Epidermal melanocyte (primary cell): ENCODE measurements around the gene CHRNA4.
"Not testable (repeated sequence)": the region's sequence is repeated elsewhere in the genome, so short reads cannot be mapped to it uniquely, and the experiment has no call there.

Experiments used
- DNase-seq: peaks from one replicate; pipeline ENCODE4 v3.0.0; 2011; ENCODE audit warnings: low spot score; ENCODE audit not compliant: insufficient read length

Gene CHRNA4

GRCh38 chr20:63397946-63398450 lies 36.8 kb upstream of the CHRNA4 start:
- no peak for DNase-seq

GRCh38 chr20:63397155-63397843 lies 36.1 kb upstream of the CHRNA4 start:
- DNase-seq, result no peak

DNA sequence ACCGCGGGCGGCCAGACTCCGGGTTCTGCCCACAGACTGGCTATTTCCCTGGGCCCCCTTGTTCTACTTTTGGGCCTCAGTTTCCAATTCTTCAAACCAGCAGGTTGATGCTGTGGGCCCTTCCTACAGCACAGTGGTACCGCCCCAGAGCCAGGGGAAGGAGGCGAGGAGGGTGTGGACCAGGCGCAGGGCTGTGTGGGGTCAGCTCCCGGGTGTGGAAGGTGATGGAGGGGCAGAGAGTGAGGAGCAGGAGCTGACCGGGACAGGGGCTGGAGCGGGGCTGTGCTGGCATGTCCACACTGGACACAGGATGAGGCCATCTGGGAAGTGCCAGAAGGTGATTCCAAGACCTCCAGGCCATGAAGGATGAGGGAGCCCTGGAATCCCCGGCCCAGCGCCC lies 35.2 kb upstream of the CHRNA4 start:
- no peak for DNase-seq

GRCh38 chr20:63395723-63396122 lies 34.6 kb upstream of the CHRNA4 start:
- DNase-seq, result no peak

GRCh38 chr20:63394920-63395455 lies 33.8 kb upstream of the CHRNA4 start:
- no peak for DNase-seq

- DNase-seq, result no peak
These were observed 33.1 kb upstream of the CHRNA4 start for GRCh38 chr20:63394069-63394919.

- no peak for DNase-seq
These were observed 32.4 kb upstream of the CHRNA4 start for GRCh38 chr20:63393566-63393965.

GRCh38 chr20:63392465-63393365 lies 31.6 kb upstream of the CHRNA4 start:
- DNase-seq, result no peak

DNA sequence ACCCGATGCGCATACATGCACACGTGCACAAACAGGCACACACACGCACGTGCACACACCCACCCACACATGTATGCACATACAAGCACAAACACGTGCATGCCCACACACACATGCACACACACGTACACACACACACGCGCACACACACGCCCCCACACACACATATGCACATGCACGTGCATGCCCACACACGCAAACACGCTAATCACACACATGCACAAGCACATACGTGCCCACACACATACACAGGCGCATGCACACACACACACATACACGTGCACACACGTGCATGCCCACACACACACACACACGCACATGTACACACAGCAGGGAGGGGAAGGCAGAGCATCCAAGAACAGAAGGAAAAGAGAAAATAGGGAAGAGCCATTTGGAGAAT lies 26.8 kb upstream of the CHRNA4 start:
- no peak for DNase-seq

DNA sequence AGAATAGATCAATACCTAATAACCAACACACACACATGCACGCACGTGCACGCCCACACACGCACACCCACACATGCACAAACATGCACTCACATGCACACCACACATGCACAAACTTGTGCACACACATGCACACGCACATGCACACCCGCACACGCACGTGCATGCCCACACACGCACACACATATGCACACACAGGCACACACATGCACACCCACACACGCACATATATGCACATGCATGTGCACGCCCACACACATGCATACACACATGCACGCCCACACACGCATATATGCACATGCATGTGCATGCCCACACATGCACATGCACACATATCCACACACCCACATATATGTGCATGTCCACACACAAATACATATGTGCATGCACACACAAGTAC lies 26.2 kb upstream of the CHRNA4 start:
- DNase-seq, result no peak

- no peak for DNase-seq
These were observed 25.3 kb upstream of the CHRNA4 start for GRCh38 chr20:63386491-63386890.

- DNase-seq, result no peak
These were observed 24.7 kb upstream of the CHRNA4 start for GRCh38 chr20:63385819-63386218.

DNA sequence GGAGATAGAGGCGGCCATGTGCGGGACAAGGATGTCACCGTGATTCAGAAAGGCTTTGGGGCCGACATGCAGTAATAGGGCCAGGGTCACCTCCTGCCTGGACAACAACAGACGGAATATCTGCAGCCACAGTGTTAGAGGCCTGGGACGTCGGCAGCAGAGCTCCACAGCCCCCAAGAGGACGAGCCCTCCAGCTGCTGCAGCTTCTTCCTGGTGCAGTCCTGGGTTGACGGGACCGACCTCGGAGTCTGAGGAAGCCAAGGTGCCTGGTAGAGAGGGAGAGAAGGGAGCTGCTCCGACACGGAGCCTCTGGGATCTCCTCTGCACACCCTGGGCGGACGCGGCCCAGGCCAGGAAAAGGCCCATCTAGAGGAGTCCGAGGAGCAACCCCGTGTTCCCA lies 23.2 kb upstream of the CHRNA4 start:
- DNase-seq, result no peak

DNA sequence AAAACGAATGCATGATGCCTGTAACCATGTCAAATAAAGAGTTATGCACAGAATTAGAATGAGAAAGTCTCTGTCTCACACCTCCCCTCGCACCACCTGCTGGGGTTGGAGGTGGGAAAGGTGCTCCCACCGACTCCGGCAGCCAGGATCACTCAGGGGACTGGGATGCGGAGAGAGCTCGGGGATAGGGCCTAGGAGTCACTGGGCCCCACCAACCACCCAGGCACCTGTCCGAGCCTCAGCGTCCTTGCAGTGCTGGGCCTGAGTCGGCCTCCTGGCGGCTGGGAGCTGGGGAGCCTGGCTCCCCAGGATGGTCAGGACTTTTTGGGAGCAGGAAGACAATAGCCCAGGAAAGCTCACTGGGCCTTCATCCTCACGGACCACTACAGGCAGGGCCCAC lies 22.4 kb upstream of the CHRNA4 start:
- DNase-seq, result no peak

- DNase-seq, result no peak
These were observed 21.6 kb upstream of the CHRNA4 start for GRCh38 chr20:63382551-63383300.

- peak; percentile 72 for DNase-seq
These were observed 20.8 kb upstream of the CHRNA4 start for GRCh38 chr20:63381781-63382431.

GRCh38 chr20:63380346-63380870 lies 19.3 kb upstream of the CHRNA4 start:
- no peak for DNase-seq

GRCh38 chr20:63379872-63380271 lies 18.7 kb upstream of the CHRNA4 start:
- not testable (repeated sequence) for DNase-seq

- no peak for DNase-seq
These were observed 18.1 kb upstream of the CHRNA4 start for GRCh38 chr20:63379296-63379695.

- no peak for DNase-seq
These were observed 17.5 kb upstream of the CHRNA4 start for GRCh38 chr20:63378626-63379025.
